ENCODE measurements around the gene AR.
"Not testable (repeated sequence)": the region's sequence is repeated elsewhere in the genome, so short reads cannot be mapped to it uniquely, and the experiment has no call there.

The AR gene

DNA sequence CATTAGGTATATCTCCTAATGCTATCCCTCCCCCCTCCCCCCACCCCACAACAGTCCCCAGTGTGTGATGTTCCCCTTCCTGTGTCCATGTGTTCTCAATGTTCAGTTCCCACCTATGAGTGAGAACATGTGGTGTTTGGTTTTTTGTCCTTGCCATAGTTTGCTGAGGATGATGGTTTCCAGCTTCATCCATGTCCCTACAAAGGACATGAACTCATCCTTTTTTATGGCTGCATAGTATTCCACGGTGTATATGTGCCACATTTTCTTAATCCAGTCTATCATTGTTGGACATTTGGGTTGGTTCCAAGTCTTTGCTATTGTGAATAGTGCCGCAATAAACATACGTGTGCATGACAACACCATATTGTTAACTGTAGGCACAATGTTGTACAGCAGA is 93.5 kb downstream of the AR start:
- not testable (repeated sequence) for DNase-seq; H3K27ac Mint-ChIP-seq; H3K36me3 Mint-ChIP-seq (ENCODE audit: low read depth); H3K4me3 Mint-ChIP-seq; H3K9me3 Mint-ChIP-seq; H3K4me1 Mint-ChIP-seq (ENCODE audit: low read depth)
- peaks cover 42% of the 10 kb centered on the region for H3K27me3 Mint-ChIP-seq

DNA sequence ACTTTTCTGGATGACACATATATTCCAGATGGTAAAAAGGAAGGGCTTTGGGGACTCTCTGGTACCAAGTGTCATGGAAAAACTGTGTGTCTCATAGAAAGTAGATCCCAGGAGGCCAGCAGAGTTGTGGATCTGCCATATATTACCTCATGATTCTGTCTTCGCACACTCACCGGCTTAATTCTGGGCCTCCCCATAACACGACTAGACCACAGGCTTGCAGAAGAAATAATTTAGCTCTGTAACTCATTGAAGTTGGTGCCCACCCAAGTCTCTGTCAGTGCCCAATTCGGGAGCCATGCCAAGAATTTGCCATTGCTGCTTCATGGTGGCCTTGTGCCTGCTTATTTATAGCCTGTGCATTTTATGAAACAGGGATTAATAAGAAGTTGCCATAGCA is 104.5 kb downstream of the AR start:
- H3K36me3 Mint-ChIP-seq (ENCODE audit: low read depth) = no peaks in the 10 kb centered on the region
- H3K4me3 Mint-ChIP-seq = no peak overlapping the region
- no peak for DNase-seq
- peaks cover 21% of the 10 kb centered on the region for H3K27me3 Mint-ChIP-seq
- H3K27ac Mint-ChIP-seq = no peak overlapping the region
- H3K4me1 Mint-ChIP-seq (ENCODE audit: low read depth) = no peaks in the 10 kb centered on the region
- no peaks in the 10 kb centered on the region for H3K9me3 Mint-ChIP-seq

DNA sequence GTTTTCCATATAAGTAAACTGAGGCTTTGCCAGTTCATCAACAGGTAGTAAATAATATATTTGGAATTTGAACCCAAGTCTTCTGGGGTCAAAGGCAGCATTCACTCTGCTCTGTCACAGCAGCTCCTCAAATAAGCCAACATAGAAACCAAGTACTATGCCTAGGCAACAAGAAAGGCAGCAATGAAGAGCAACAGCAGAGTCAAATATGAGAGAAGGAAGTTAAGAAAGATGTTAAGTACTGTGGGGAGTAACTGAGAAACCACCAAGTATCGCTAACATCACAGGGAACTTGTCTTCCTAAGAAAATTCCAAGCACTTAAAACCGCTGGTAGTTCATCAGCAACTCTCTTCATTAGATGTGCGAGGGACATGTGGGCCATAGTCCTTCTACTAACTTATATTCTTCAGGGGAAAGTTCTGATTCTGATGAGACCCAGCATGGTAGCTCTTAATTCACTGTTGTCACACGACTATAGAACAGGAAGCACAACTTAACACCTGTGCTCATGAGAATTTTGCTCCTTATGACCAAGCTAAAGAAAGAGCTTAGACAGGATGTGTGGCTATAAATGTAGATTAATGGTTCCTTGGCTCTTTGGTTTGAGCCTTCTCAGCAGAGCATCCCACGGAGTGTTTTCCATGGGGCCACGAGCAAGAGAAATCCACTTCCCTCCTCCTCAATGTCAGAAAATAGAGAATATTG is 107.8 kb downstream of the AR start:
- no peak overlapping the region for H3K4me3 Mint-ChIP-seq
- H3K27ac Mint-ChIP-seq = no peak overlapping the region
- H3K9me3 Mint-ChIP-seq = no peaks in the 10 kb centered on the region
- no peak for DNase-seq
- peaks cover 16% of the 10 kb centered on the region for H3K27me3 Mint-ChIP-seq
- H3K36me3 Mint-ChIP-seq (ENCODE audit: low read depth) = no peaks in the 10 kb centered on the region
- H3K4me1 Mint-ChIP-seq (ENCODE audit: low read depth) = no peaks in the 10 kb centered on the region

DNA sequence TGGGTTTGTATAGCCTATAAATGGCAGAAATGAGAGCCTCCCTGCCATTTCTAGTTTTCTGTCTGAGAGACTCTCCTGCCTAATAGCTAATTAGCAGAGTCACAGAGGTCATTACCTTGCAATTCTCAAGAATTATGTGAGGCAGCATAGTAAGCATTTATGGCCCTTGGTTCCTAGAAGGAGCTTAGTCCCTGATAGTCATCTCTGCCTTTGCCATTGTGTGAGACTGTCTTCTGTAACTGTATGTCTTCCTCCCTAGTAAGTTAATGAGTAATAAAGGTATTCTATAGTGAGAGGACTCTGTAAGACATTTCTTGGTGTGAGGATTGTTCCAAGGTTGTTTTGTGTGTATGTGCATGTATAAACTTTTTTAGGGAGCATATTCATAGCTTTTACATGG is 108.7 kb downstream of the AR start:
- Mint-ChIP-seq H3K9me3 (no peaks in the 10 kb centered on the region), H3K27me3 (peaks cover 11% of the 10 kb centered on the region), H3K27ac (no peak overlapping the region)

DNA sequence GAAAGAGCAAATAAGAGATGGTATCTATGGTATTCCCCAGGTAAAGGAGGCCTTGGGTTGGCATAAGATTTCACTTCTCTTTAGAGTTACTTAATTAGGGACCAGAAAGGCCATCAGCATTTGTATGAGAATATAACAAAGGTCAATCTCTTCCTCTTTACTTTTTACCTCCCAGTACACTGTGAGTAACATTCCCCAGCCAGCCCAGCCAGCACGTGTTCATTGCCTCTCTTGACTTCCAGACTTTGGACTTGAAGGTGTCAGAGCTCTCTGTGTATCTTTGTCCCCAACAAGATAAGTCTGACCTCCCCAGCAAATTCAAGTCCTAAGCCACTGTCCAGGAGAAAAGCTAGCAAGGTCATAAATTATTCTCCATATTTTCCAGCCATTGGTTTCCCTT is 110.5 kb downstream of the AR start:
- Mint-ChIP-seq H3K9me3 (no peaks in the 10 kb centered on the region), H3K27me3 (peaks cover 6% of the 10 kb centered on the region), H3K36me3 (ENCODE audit: low read depth) (no peaks in the 10 kb centered on the region), H3K27ac (no peak overlapping the region), H3K4me3 (no peak overlapping the region), H3K4me1 (ENCODE audit: low read depth) (no peaks in the 10 kb centered on the region)
- DNase-seq = no peak

More for the DNA sequence above, 108.7 kb downstream of the AR start:
- H3K4me1 Mint-ChIP-seq (ENCODE audit: low read depth) = no peaks in the 10 kb centered on the region
- H3K36me3 Mint-ChIP-seq (ENCODE audit: low read depth) = no peaks in the 10 kb centered on the region
- H3K4me3 Mint-ChIP-seq = no peak overlapping the region
- no peak for DNase-seq

DNA sequence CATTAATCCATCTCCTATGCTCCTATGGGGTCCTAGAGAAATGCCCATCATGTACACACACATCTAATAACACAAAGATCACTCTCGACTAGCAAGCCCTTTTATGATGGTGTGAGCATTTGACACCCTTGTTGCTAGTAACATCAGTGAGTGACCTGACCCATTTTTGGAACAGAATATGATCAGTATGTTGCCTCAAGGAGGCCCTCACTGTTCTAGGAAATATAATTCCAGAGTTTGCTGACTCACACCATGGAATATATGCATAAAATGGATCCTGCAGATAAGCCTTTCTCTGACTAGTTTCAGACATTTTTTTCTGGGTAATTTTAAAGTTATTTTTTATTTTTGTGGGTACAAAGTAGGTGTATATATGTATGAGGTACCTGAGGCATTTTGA is 121.8 kb downstream of the AR start:
- H3K9me3 Mint-ChIP-seq = peaks cover 8% of the 10 kb centered on the region
- H3K4me1 Mint-ChIP-seq (ENCODE audit: low read depth) = no peaks in the 10 kb centered on the region
- H3K27me3 Mint-ChIP-seq = peaks cover 11% of the 10 kb centered on the region
- H3K4me3 Mint-ChIP-seq = no peak overlapping the region
- H3K27ac Mint-ChIP-seq = no peak overlapping the region
- DNase-seq = no peak
- H3K36me3 Mint-ChIP-seq (ENCODE audit: low read depth) = no peaks in the 10 kb centered on the region

DNA sequence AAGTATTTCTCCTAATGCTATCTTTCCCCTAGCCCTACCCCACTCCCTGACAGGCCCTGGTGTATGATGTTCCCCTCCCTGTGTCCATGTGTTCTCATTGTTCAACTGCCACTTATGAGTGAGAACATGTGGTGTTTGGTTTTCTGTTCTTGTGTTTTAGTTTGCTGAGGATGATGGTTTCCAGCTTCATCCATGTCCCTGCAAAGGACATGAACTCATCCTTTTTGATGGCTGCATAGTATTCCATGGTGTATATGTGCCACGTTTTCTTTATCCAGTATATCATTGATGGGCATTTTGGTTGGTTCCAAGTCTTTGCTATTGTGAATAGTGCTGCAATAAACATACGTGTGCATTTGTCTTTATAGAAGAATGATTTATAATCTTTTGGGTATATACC is 126.9 kb downstream of the AR start:
- not testable (repeated sequence) for H3K27ac Mint-ChIP-seq; H3K36me3 Mint-ChIP-seq (ENCODE audit: low read depth); DNase-seq; H3K9me3 Mint-ChIP-seq; H3K4me1 Mint-ChIP-seq (ENCODE audit: low read depth); H3K4me3 Mint-ChIP-seq
- peaks cover 53% of the 10 kb centered on the region for H3K27me3 Mint-ChIP-seq

DNA sequence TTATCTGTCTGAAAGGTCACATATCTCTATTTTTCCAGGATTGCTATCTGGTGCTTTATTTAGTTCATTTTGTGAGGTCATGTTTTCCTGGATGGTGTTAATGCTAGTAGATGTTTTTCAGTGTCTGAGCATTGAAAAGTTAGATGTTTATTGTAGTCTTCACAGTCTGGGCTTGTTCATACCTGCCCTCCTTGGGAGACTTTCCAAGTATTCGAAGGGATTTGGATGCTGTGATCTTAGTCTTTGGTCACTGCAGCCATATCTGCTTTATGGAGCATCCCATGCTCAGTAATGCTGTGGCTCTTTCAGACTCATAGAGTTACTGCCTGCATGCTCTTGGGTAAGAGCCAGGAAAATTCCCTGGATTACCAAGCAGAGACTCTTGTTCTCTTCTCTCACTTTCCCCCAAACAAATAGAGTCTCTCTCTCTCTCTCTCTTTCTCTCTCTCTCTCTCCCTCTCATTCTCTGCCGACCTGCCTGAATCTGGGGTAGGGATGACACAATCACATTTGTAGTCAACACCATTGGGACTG is 130.0 kb downstream of the AR start:
- Mint-ChIP-seq H3K36me3 (ENCODE audit: low read depth) (no peaks in the 10 kb centered on the region), H3K9me3 (no peaks in the 10 kb centered on the region), H3K27me3 (peaks cover 72% of the 10 kb centered on the region), H3K4me1 (ENCODE audit: low read depth) (no peaks in the 10 kb centered on the region), H3K27ac (no peak overlapping the region), H3K4me3 (no peak overlapping the region)
- DNase-seq = no peak

DNA sequence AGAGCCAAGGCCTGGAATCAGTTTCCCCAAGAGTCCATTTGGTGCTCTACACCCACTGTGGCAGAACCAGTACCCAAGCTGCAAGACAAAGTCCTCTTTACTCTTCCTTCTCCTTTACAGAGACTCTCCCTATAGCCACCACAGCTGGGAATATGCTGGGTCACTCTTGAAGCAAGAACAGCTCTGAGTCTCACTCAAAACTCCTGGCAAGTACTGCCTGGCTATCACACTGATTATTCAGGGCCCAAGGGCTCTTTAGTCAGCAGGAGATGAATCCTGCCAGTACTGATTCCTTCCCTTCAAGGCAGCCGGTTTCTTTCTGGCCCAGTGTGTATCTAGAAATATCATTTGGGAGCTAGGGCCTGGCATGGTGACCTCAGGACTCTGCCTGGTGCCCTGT is 130.9 kb downstream of the AR start:
- peaks cover 72% of the 10 kb centered on the region for H3K27me3 Mint-ChIP-seq
- no peaks in the 10 kb centered on the region for H3K4me1 Mint-ChIP-seq (ENCODE audit: low read depth)
- H3K4me3 Mint-ChIP-seq = no peak overlapping the region
- no peak overlapping the region for H3K27ac Mint-ChIP-seq
- DNase-seq = no peak
- no peaks in the 10 kb centered on the region for H3K9me3 Mint-ChIP-seq
- H3K36me3 Mint-ChIP-seq (ENCODE audit: low read depth) = no peaks in the 10 kb centered on the region

DNA sequence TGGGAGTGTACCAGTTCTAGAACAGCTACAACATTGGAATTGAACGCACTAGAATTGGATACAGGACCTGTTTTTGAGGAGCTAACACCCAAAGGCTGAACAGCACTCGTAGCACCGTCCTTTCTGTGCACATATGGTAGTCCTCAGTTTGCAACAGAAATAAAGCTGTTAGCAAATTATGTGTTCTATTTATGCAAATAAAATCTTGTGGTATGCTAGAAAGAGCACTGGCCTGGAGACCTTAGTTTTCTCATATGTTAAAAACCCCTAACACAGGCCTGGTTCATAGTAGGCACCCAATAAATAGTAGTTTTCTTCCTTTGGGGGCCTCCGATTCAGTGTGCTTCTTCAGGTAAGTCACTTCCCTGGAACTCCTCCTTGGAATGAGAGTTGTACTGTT is 140.3 kb downstream of the AR start:
- no peak for DNase-seq
- Mint-ChIP-seq H3K27ac (no peak overlapping the region), H3K27me3 (peaks cover 30% of the 10 kb centered on the region), H3K4me3 (no peak overlapping the region), H3K36me3 (ENCODE audit: low read depth) (no peaks in the 10 kb centered on the region), H3K4me1 (ENCODE audit: low read depth) (no peaks in the 10 kb centered on the region), H3K9me3 (peaks cover 9% of the 10 kb centered on the region)

DNA sequence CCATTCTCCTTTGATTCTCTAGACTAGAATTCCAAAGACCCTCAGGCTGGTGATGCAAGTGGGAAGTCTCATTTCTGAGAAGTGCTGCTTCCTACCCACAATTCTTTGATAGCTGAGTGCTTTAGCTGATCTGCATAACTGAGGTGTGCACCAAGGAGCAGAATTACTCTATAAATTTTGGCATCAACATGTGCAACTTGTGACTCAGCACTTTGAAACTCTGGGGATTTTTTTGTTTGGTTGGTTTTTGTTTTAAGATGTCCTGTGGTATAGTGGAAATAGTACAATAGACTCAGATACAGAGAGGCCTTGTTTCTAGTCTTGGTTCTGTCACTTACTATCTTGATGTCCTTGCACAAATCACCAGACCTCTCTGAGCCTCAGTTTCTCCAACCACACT is 148.4 kb downstream of the AR start:
- H3K36me3 Mint-ChIP-seq (ENCODE audit: low read depth) = no peaks in the 10 kb centered on the region
- H3K4me1 Mint-ChIP-seq (ENCODE audit: low read depth) = no peaks in the 10 kb centered on the region
- no peak overlapping the region for H3K4me3 Mint-ChIP-seq
- peaks cover 47% of the 10 kb centered on the region for H3K27me3 Mint-ChIP-seq
- no peak overlapping the region for H3K27ac Mint-ChIP-seq
- no peaks in the 10 kb centered on the region for H3K9me3 Mint-ChIP-seq
- no peak for DNase-seq

DNA sequence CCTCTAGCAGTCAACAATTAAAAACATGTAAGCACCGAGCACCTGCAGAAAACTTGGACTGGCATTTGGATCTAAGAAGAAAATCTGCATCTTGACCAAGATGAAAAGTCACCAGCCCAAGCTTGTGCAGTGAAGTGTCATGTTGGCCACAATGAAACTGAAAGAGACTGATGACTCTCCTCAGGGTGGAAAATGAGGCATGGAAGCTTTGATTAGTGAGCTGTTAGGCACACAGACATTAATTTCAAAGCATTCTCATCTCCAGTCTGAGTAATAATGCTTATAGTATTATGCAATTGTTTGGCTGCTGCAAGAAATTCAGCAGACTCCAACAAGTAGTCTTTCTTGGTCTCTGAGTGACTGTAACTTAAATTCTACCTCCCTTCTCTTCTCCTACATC is 150.1 kb downstream of the AR start:
- DNase-seq = no peak
- Mint-ChIP-seq H3K4me3 (no peak overlapping the region), H3K36me3 (ENCODE audit: low read depth) (no peaks in the 10 kb centered on the region), H3K27ac (no peak overlapping the region), H3K27me3 (peaks cover 52% of the 10 kb centered on the region), H3K9me3 (no peaks in the 10 kb centered on the region), H3K4me1 (ENCODE audit: low read depth) (no peaks in the 10 kb centered on the region)

DNA sequence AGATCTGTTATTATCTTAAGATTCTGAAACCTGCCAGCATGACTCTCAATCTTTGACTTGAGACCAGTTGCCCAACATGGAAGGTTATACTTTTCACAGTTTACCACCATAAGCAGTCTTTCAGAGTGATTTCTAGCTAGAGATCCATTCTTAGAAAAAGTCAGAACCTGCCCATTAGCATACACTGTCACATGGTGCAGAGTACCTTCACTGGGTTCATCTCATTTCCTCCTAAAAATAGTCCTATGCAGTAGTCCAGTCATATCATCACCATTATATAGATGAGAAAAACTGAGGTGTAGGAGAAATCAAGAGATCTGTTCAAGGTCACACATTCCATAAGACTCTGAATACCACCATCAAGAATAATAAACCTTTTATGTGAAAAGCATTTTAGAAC is 153.6 kb downstream of the AR start:
- peaks cover 49% of the 10 kb centered on the region for H3K27me3 Mint-ChIP-seq
- no peak overlapping the region for H3K4me3 Mint-ChIP-seq
- no peak for DNase-seq
- H3K9me3 Mint-ChIP-seq = no peaks in the 10 kb centered on the region
- no peaks in the 10 kb centered on the region for H3K36me3 Mint-ChIP-seq (ENCODE audit: low read depth)
- no peaks in the 10 kb centered on the region for H3K4me1 Mint-ChIP-seq (ENCODE audit: low read depth)
- no peak overlapping the region for H3K27ac Mint-ChIP-seq

DNA sequence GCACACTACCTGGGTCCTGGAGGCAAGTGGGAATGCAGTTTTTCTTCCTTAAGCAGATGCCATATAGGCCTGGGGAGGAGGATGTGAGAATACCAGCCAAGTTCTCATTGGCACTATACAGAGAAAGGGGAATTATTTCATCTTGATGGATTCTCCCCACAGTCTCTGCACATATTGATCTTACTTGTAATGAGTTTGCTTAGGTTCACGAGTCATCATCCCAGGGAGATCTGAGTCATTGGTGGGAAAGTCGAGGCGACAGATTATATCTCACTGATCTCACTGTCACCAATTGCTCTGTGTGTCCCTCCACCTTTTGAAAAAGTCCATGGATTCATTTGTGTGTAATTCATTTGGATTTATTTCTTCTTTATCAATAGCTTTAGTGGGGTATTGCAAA is 156.8 kb downstream of the AR start:
- Mint-ChIP-seq H3K27me3 (peaks cover 37% of the 10 kb centered on the region), H3K9me3 (no peaks in the 10 kb centered on the region), H3K4me1 (ENCODE audit: low read depth) (no peaks in the 10 kb centered on the region), H3K36me3 (ENCODE audit: low read depth) (no peaks in the 10 kb centered on the region), H3K4me3 (no peak overlapping the region), H3K27ac (no peak overlapping the region)
- no peak for DNase-seq

DNA sequence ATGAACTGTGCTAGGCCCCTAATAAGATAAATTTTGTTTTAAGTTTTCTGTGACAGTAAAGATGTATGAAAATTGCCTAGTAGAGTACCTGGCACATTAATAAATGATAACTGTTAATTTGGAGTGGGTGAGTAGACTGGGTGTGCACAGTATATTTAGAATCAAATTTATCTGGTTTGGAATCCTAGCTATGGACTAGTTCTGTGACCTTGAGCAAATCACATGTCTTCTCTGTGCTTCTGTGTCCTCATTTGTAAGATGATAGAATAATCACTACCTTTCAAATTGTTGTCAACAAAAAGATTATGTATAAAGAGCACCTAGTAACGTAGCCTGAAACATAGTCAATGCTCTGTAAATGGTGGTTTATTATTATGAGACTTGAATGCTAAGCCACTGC is 170.2 kb downstream of the AR start:
- H3K27me3 Mint-ChIP-seq = peaks cover 46% of the 10 kb centered on the region

DNA sequence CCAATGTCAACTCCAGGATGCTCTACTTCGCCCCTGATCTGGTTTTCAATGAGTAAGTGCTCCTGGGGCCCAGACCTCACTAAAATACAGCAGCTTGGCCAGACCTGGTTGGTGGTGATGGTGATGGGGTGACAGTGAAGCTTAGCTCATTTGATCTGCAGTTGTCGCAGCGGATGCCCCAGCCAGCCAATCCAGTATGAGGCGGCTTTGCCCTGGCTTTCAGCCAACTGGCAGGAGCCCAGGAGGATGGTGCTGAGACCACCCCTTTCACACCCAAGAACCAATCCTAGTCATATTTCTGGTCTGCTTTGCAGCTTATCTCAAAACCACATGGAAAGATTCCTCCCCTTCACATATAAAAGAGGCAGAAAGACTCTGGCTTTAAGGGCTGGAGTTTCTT is 173.8 kb downstream of the AR start:
- Mint-ChIP-seq H3K4me3 (no peak overlapping the region), H3K27me3 (peaks cover 35% of the 10 kb centered on the region), H3K36me3 (ENCODE audit: low read depth) (no peaks in the 10 kb centered on the region), H3K4me1 (ENCODE audit: low read depth) (no peaks in the 10 kb centered on the region), H3K9me3 (no peaks in the 10 kb centered on the region), H3K27ac (no peak overlapping the region)
- no peak for DNase-seq

More for the DNA sequence above, 170.2 kb downstream of the AR start:
- Mint-ChIP-seq H3K4me3 (no peak overlapping the region), H3K4me1 (ENCODE audit: low read depth) (no peaks in the 10 kb centered on the region), H3K27ac (no peak overlapping the region), H3K9me3 (peaks cover 2% of the 10 kb centered on the region), H3K36me3 (ENCODE audit: low read depth) (no peaks in the 10 kb centered on the region)
- DNase-seq = no peak

All from activated T-cell treated with anti-CD3 and anti-CD28 coated beads, Interleukin-2, amount 50 U/mL, for 24 hours (primary cell).